ENCODE data around the gene GTF2F2. TPM values are rescaled to one million over a fixed set of nuclear protein-coding genes. Genes with fewer than 3 reads are reported as not detected.
A peak's percentile ranks its signal among the peaks of the same experiment; 100 is the strongest.

GTF2F2 gene
- total and polyA plus RNA-seq, 8 donors, result 8.7 to 30.7 (median 16.2) TPM

DNA sequence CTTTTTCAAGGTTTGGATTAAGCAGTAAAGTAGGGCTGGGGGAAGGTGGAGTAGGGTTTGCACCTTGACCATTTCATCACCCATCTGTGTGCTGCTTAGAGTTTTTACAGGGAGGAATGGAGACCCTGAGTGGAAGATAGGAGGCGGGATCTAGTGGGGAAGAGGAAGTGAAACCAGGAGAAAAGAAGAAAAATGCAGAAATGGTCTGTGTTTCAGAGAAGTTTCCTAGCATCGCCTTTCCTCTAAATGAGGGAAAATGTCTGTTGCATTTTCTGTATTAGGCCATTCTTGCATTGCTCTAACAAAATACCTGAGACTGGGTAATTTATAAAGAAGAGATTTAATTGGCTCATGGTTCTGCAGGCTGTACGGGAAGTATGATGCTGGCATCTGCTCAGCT, 156.6 kb downstream of the GTF2F2 start:
- Histone ChIP-seq H3K27ac (no peak overlapping the region), H3K27me3 (no peaks in the 10 kb centered on the region), H3K4me1 (peaks cover 0 to 6% (median 2%) of the 10 kb centered on the region in 4 donors), H3K36me3 (peaks cover 0 to 11% (median 7%) of the 10 kb centered on the region in 4 donors), H3K4me3 (no peak overlapping the region), H3K9me3 (no peaks in the 10 kb centered on the region)
- WGBS, 5 donors, result 87 to 97% (median 94%) methylated on average over 3 of the region's 3 CpGs
- no peak for TF ChIP-seq EP300 (IDR thresholded peaks at IDR 0.05)
- no peak for TF ChIP-seq POLR2A (IDR thresholded peaks at IDR 0.05)
- no peak for TF ChIP-seq POLR2AphosphoS5 (IDR thresholded peaks at IDR 0.05)
- TF ChIP-seq CTCF (IDR thresholded peaks at IDR 0.05), result no peak
- intact Hi-C loops (cut with DNase I; ENCODE audit: low total_unique reads), result no loop called here
- no peak for DNase-seq

DNA sequence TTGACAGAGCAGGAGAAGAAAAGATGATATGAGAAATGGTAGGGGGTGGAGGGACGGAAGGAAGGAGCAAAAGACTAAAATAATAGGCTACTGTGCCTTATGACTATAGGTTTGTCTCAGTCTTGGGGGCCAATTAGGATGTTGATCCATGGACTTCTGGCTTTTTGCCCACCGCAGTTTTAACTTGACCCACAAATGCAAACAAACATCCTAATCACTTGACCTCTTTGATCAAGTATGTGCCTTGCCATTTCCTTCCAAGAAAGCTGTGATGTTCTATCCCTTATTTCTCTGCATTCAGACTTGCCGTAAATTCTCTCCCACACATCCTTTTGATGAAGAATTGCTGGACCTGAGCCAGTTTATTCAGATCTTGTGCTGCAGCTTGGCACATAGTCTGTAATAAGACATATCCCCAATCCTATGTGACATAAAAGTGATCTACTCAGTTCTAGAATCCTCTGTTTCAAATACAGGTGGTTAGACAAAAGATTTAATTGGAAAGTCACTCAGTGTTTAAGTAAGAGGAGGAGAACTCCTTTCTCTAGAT, 157.9 kb downstream of the GTF2F2 start:
- no peaks in the 10 kb centered on the region for H3K9me3 ChIP-seq
- 55 to 67% (median 56%) methylated on average over 3 of the region's 3 CpGs for WGBS, 5 donors
- peaks cover 0 to 10% (median 6%) of the 10 kb centered on the region in 4 donors for H3K36me3 ChIP-seq
- H3K4me3 ChIP-seq, result no peak overlapping the region
- intact Hi-C loops (cut with DNase I; ENCODE audit: low total_unique reads), result no loop called here
- H3K27me3 ChIP-seq, result no peaks in the 10 kb centered on the region
- TF ChIP-seq POLR2AphosphoS5 (IDR thresholded peaks at IDR 0.05), result no peak
- TF ChIP-seq CTCF (IDR thresholded peaks at IDR 0.05), result no peak
- no peak for TF ChIP-seq EP300 (IDR thresholded peaks at IDR 0.05)
- no peak for TF ChIP-seq POLR2A (IDR thresholded peaks at IDR 0.05)
- peak in 1 of 2 donors; percentile 19 for DNase-seq
- no peak overlapping the region for H3K27ac ChIP-seq
- H3K4me1 ChIP-seq, result peaks cover 0 to 6% (median 2%) of the 10 kb centered on the region in 4 donors

DNA sequence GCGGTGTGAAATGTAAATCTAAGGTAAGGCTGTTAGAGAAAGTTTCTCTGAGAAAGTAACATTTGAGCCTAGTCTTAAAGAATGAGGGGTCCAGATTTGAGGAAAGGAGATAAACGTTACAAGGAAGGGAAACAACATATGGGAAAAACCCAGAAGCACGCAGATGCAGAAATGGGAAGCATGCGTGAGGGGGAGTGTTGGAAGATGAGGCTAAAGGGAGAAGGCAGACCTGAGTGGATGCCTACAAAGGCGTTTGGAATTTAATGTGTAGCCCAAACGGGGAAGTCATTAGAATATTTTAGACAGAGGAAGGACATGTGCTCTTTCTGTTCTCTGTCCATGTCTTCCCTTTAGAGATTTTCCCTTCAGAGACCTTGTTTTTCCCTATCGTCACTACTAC, 159.7 kb downstream of the GTF2F2 start:
- DNase-seq, result no peak
- H3K4me1 ChIP-seq, result peaks cover 0 to 6% (median 2%) of the 10 kb centered on the region in 4 donors
- H3K9me3 ChIP-seq, result no peaks in the 10 kb centered on the region
- peaks cover 0 to 28% (median 13%) of the 10 kb centered on the region in 4 donors for H3K36me3 ChIP-seq
- intact Hi-C loops (cut with DNase I; ENCODE audit: low total_unique reads), result no loop called here
- H3K27me3 ChIP-seq, result no peaks in the 10 kb centered on the region
- WGBS, 5 donors, result 69 to 89% (median 89%) methylated on average over 7 of the region's 7 CpGs
- TF ChIP-seq POLR2AphosphoS5 (IDR thresholded peaks at IDR 0.05), result no peak
- no peak for TF ChIP-seq EP300 (IDR thresholded peaks at IDR 0.05)
- TF ChIP-seq CTCF (IDR thresholded peaks at IDR 0.05), result no peak
- TF ChIP-seq POLR2A (IDR thresholded peaks at IDR 0.05), result no peak
- H3K27ac ChIP-seq, result no peak overlapping the region
- no peak overlapping the region for H3K4me3 ChIP-seq

DNA sequence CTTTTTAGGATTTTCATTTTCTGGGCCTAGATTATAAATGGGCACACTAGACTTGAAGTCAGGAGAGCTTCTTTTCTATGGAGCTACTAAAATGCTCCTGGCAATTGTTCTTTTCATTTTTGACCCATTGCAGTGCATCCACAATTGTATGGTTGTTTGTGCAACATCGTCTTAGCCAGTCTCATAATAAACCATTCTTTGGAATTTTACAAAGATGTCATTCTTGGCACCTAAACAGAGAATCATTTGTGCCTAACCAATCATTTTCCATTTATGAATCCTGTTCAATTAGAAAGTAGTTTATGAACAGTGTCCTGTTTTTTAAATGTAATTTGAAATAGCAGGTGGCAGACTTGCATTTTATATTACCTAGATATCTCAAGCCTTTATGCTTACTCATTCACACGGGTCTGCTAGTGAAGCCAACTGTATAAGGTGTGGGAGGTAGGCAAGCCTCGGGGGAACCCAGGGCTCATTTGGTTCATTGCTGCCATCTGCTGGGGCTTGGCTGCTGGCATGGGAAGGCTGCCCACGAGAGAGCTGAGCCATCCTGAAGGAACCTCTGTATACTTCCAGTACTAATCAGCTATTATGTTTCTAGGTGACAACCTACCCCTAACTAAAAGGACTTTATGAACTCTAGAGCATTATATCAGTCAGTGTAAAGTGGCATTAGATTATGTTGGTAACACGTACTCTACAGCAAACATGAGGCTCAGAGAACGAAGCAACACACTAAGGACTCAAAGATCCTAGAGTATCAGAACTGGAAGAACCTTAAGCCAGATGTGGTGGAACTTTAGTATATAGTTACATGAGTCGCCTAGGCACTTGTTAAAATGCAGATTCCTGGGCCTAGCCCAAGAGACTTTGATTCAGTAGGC, 160.7 kb downstream of the GTF2F2 start:
- DNase-seq, result peak; percentile 73 to 87
- intact Hi-C loops (cut with DNase I; ENCODE audit: low total_unique reads), result no loop called here
- WGBS, 5 donors, result 41 to 46% (median 45%) methylated on average over 7 of the region's 7 CpGs
- no peak overlapping the region for H3K4me3 ChIP-seq
- no peak overlapping the region for H3K27ac ChIP-seq
- TF ChIP-seq POLR2AphosphoS5 (IDR thresholded peaks at IDR 0.05), result peak in 1 of 3 donors; percentile 28
- peak in 5 of 7 experiments; percentile 40 to 65 (median 55) for TF ChIP-seq CTCF (IDR thresholded peaks at IDR 0.05)
- TF ChIP-seq EP300 (IDR thresholded peaks at IDR 0.05), result no peak
- H3K4me1 ChIP-seq, result peaks cover 0 to 6% (median 2%) of the 10 kb centered on the region in 4 donors
- H3K9me3 ChIP-seq, result no peaks in the 10 kb centered on the region
- peaks cover 0 to 38% (median 22%) of the 10 kb centered on the region in 4 donors for H3K36me3 ChIP-seq
- no peaks in the 10 kb centered on the region for H3K27me3 ChIP-seq

All from stomach (tissue), 9 donors.